SK-N-SH (cell line): ENCODE data around the gene MRPS5. TPM values are rescaled to one million over a fixed set of nuclear protein-coding genes. Genes with fewer than 3 reads are reported as not detected.
A peak's percentile ranks its signal among the peaks of the same experiment; 100 is the strongest.

Source experiments
- CTCF ChIA-PET: fragments of 300-600, 350-600 bp; formaldehyde crosslinking; extraction: SDS; loops from one replicate; lab custom pipeline; 2021; lab: Yijun Ruan, JAX
- POLR2A ChIA-PET: fragments of 350-600 bp; sonication (Branson Sonifier 250); formaldehyde crosslinking; extraction: SDS; loops from one replicate; lab custom pipeline; 2020; ENCODE audit warnings: antibody characterized with exemption, inconsistent platforms; lab: Yijun Ruan, JAX
- DNase-seq: peaks from one replicate; pipeline ENCODE4 v3.0.0; 2012
- H2AFZ ChIP-seq: fragments of 200-600 bp; sonication (generic); 2 replicates; pipeline ENCODE4 v1.8.1; 2016; ENCODE audit warnings: antibody characterized with exemption, mild to moderate bottlenecking, low read depth
- H3F3A ChIP-seq: fragments of 200-600 bp; sonication (generic); replicated peaks from 2 replicates; pipeline ENCODE3; 2016; ENCODE audit warnings: antibody characterized with exemption, mild to moderate bottlenecking; ENCODE audit not compliant: insufficient read depth
- H3K27ac ChIP-seq, 2 experiments: fragments of 200-500 bp in 1 of 2; fragments of 200-600 bp in 1 of 2; sonication (Bioruptor generic) in 1 of 2; sonication (generic), shearing (Covaris generic) in 1 of 2; 2 replicates each; pipeline versions ENCODE4 v1.5.1 to v1.6.1; 2014 to 2016; ENCODE audit warnings: low read depth in 2 of 2, inconsistent platforms in 1 of 2, low read length in 1 of 2, mild to moderate bottlenecking in 1 of 2, mixed read lengths in 1 of 2
- H3K27me3 ChIP-seq: fragments of 200-600 bp; sonication (generic), shearing (Covaris generic); 2 replicates; pipeline ENCODE4 v1.6.1; 2016; ENCODE audit warnings: mixed run types; ENCODE audit not compliant: insufficient read depth
- H3K36me3 ChIP-seq, 2 experiments: fragments of 200-500 bp in 1 of 2; fragments of 200-600 bp in 1 of 2; sonication (Bioruptor generic) in 1 of 2; sonication (generic) in 1 of 2; replicated peaks in 1 of 2; 2 replicates each; pipeline versions ENCODE3 to v1.5.1; 2014 to 2016; ENCODE audit warnings: low read length in 1 of 2, mild to moderate bottlenecking in 1 of 2; ENCODE audit not compliant: insufficient read depth in 2 of 2, control insufficient read depth in 1 of 2
- H3K4me1 ChIP-seq, 2 experiments: fragments of 200-500 bp in 1 of 2; fragments of 200-600 bp in 1 of 2; sonication (Bioruptor generic) in 1 of 2; sonication (generic), shearing (Covaris generic) in 1 of 2; 2 replicates each; pipeline versions ENCODE4 v1.5.1 to v1.6.1; 2014 to 2016; ENCODE audit warnings: low read depth in 1 of 2, low read length in 1 of 2, mixed run types in 1 of 2; ENCODE audit not compliant: insufficient read depth in 2 of 2, control insufficient read depth in 1 of 2
- H3K4me2 ChIP-seq: fragments of 200-600 bp; sonication (generic), shearing (Covaris generic); 2 replicates; pipeline ENCODE4 v1.6.1; 2017; ENCODE audit warnings: mixed run types
- H3K4me3 ChIP-seq, 2 experiments: fragments of 200-500 bp in 1 of 2; fragments of 200-600 bp in 1 of 2; sonication (Bioruptor generic) in 1 of 2; sonication (generic), shearing (Covaris generic) in 1 of 2; 2 replicates each; pipeline versions ENCODE4 v1.5.1 to v1.8.1; 2014 to 2016; ENCODE audit warnings: low read depth in 2 of 2, inconsistent platforms in 1 of 2, low read length in 1 of 2, mild to moderate bottlenecking in 1 of 2, mixed read lengths in 1 of 2, moderate library complexity in 1 of 2
- H3K79me2 ChIP-seq: fragments of 200-600 bp; sonication (generic); 2 replicates; pipeline ENCODE4 v1.8.1; 2017; ENCODE audit warnings: mild to moderate bottlenecking; ENCODE audit not compliant: insufficient read depth
- H3K9ac ChIP-seq: fragments of 200-600 bp; sonication (generic); 2 replicates; pipeline ENCODE4 v1.6.1; 2017; ENCODE audit warnings: mixed run types
- H3K9me2 ChIP-seq: fragments of 200-600 bp; sonication (generic); 2 replicates; pipeline ENCODE4 v1.6.1; 2017; ENCODE audit warnings: mixed run types
- H3K9me3 ChIP-seq: fragments of 200-600 bp; sonication (generic); 2 replicates; pipeline ENCODE4 v1.6.1; 2017; ENCODE audit warnings: mixed run types, mild to moderate bottlenecking, moderate library complexity
- H4K20me1 ChIP-seq: fragments of 200-600 bp; sonication (generic); 2 replicates; pipeline ENCODE4 v1.6.1; 2017; ENCODE audit warnings: mild to moderate bottlenecking, mixed run types; ENCODE audit not compliant: insufficient read depth
- CHD2 ChIP-seq: fragments of 150-350 bp; IDR thresholded peaks from 2 replicates; pipeline ENCODE4 v1.6.1; 2018; ENCODE audit warnings: low read length; ENCODE audit not compliant: partially characterized antibody
- CTCF ChIP-seq: fragments of 200-600 bp; sonication (generic); IDR thresholded peaks from 2 replicates; pipeline ENCODE4 v1.6.1; 2017; ENCODE audit warnings: antibody characterized with exemption, mild to moderate bottlenecking, moderate library complexity
- EP300 ChIP-seq, 2 experiments: IDR thresholded peaks; 2 replicates each; pipeline versions ENCODE4 v1.4.0 to v1.6.1; 2012; ENCODE audit warnings: borderline replicate concordance in 1 of 2, low read depth in 1 of 2, low read length in 1 of 2
- EZH2phosphoT487 ChIP-seq: fragments of 200-600 bp; sonication (generic); IDR thresholded peaks from 2 replicates; pipeline ENCODE4 v1.6.1; 2017; ENCODE audit warnings: low read depth, mixed run types, mild to moderate bottlenecking, antibody characterized with exemption, moderate library complexity, borderline replicate concordance
- GATA2 ChIP-seq: sonication (generic); formaldehyde crosslinking; IDR thresholded peaks from 2 replicates; pipeline ENCODE4 v1.5.0; 2020; ENCODE audit warnings: mild to moderate bottlenecking, missing genetic modification reagents
- IRF3 ChIP-seq: fragments of 150-350 bp; IDR thresholded peaks from 2 replicates; pipeline ENCODE4 v1.6.1; 2016; ENCODE audit warnings: mild to moderate bottlenecking, low read depth, low read length
- JUND ChIP-seq: IDR thresholded peaks from 2 replicates; pipeline ENCODE4 v1.4.0; 2012
- MAX ChIP-seq: IDR thresholded peaks from 2 replicates; pipeline ENCODE4 v1.4.0; 2012; ENCODE audit warnings: low read depth
- NRF1 ChIP-seq: IDR thresholded peaks from 2 replicates; pipeline ENCODE4 v1.6.1; 2012; ENCODE audit warnings: low read depth, mild to moderate bottlenecking, low read length
- PBX3 ChIP-seq: IDR thresholded peaks from 2 replicates; pipeline ENCODE4; 2012
- RAD21 ChIP-seq: IDR thresholded peaks from 2 replicates; pipeline ENCODE4 v1.6.1; 2012; ENCODE audit warnings: mild to moderate bottlenecking, low read length
- RFX5 ChIP-seq: IDR thresholded peaks from 2 replicates; pipeline ENCODE4 v1.6.1; 2012; ENCODE audit warnings: mild to moderate bottlenecking, improper control_type of control experiment, low read length
- TAF1 ChIP-seq: IDR thresholded peaks from 2 replicates; pipeline ENCODE4 v1.6.1; 2012; ENCODE audit warnings: low read depth, mild to moderate bottlenecking, low read length, moderate library complexity, borderline replicate concordance
- TCF12 ChIP-seq: IDR thresholded peaks from 2 replicates; pipeline ENCODE4 v1.4.0; 2012
- USF2 ChIP-seq: fragments of 150-350 bp; IDR thresholded peaks from 2 replicates; pipeline ENCODE4 v1.6.1; 2017; ENCODE audit warnings: antibody characterized with exemption, low read length, low read depth, borderline replicate concordance
- YY1 ChIP-seq: IDR thresholded peaks from 2 replicates; pipeline ENCODE4 v1.4.0; 2012; ENCODE audit warnings: low read depth, mild to moderate bottlenecking
- WGBS: methylation state at CpG from one replicate; pipeline ENCODE4 v1.1.6; 2017; ENCODE audit warnings: low lambda C conversion rate; 5-methylcytosine and 5-hydroxymethylcytosine counted together
- polyA plus RNA-seq, 3 experiments: library from polyadenylated mRNA; depleted of rRNA; stranded (reverse); fragments of >200 nt; gene quantifications; 2 replicates each; pipeline ENCODE4 v1.2.3, GENCODE V29; 2012

MRPS5 gene
- polyA plus RNA-seq, 1 of the 3 experiments (the other 2 are of a cell fraction): 32.8 TPM

GRCh38 chr2:95121093-95121406 lies 558 bp downstream of the MRPS5 start:
- Histone ChIP-seq H3K4me3 (peak overlapping the region; percentile 77 to 96), H4K20me1 (no peaks in the 10 kb centered on the region), H3K9me2 (no peaks in the 10 kb centered on the region), H3K9me3 (no peaks in the 10 kb centered on the region), H3K4me1 (peaks cover 0 to 3% of the 10 kb centered on the region in 2 experiments; a peak in 1 of 4 replicates), H2AFZ (peak overlapping the region; percentile 93), H3F3A (peaks cover 3% of the 10 kb centered on the region), H3K9ac (peak overlapping the region; percentile 97), H3K36me3 (peaks cover 3 to 8% of the 10 kb centered on the region in 2 experiments), H3K27me3 (no peaks in the 10 kb centered on the region), H3K4me2 (peak overlapping the region; percentile 91), H3K27ac (peak overlapping the region; percentile 77 to 94; a peak in 2 of 4 replicates), H3K79me2 (peaks cover 36% of the 10 kb centered on the region)
- no peak for DNase-seq
- WGBS: 3% methylated on average over 10 of the region's 11 CpGs
- TF ChIP-seq USF2: no peak
- TF ChIP-seq YY1: no peak
- no peak for TF ChIP-seq EZH2phosphoT487
- TF ChIP-seq NRF1: no peak
- no peak for TF ChIP-seq PBX3
- no peak for TF ChIP-seq MAX
- TF ChIP-seq RAD21: no peak
- TF ChIP-seq CHD2: no peak
- TF ChIP-seq IRF3: no peak
- TF ChIP-seq EP300 (IDR thresholded peaks at IDR 0.05; ENCODE audit: borderline replicate concordance in 1 of 2, low read depth in 1 of 2, low read length in 1 of 2): no peak
- no peak for TF ChIP-seq TAF1
- no peak for TF ChIP-seq RFX5
- TF ChIP-seq GATA2 (CRISPR knock-in tag): no peak
- ChIA-PET CTCF (interaction anchor here (1.0 to 3.1 kb wide), 6 partner anchors 44 to 98 kb away, joined by 3 to 14 read pairs (median 4); partner anchors contain the start of gene ZNF2), POLR2A (interaction anchor here (1.6 to 2.7 kb wide), 2 partner anchors 38 to 45 kb away, joined by 8 to 23 read pairs; partner anchors contain the start of genes ZNF2 and ZNF514)

- H3K4me2 ChIP-seq: no peak overlapping the region
- H3K4me3 ChIP-seq: peak overlapping the region in 1 of 2 experiments; percentile 33; a peak in 1 of 4 replicates
- H3F3A ChIP-seq: peaks cover 3% of the 10 kb centered on the region
- no peaks in the 10 kb centered on the region for H3K4me1 ChIP-seq
- peaks cover 32 to 34% of the 10 kb centered on the region in 2 experiments for H3K36me3 ChIP-seq
- CTCF ChIA-PET: interaction anchor here (0.6 to 4.3 kb wide), 35 partner anchors 9 to 242 kb away, joined by 3 to 65 read pairs (median 4); partner anchors contain the start of genes MAL and ZNF514
- no peaks in the 10 kb centered on the region for H3K9me2 ChIP-seq
- H3K27me3 ChIP-seq: no peaks in the 10 kb centered on the region
- DNase-seq: peak; percentile 75
- H4K20me1 ChIP-seq: 0 out of 2 replicates have a peak, but pooled peaks cover 5% of the 10 kb centered on the region
- no peaks in the 10 kb centered on the region for H3K9me3 ChIP-seq
- POLR2A ChIA-PET: no interaction called here
- no peak overlapping the region for H3K9ac ChIP-seq
- WGBS: 15% methylated on average over 7 of the region's 7 CpGs
- peaks cover 22% of the 10 kb centered on the region for H3K79me2 ChIP-seq
- H3K27ac ChIP-seq: no peak overlapping the region
- H2AFZ ChIP-seq: no peak overlapping the region
- TF ChIP-seq JUND: no peak
- no peak for TF ChIP-seq RFX5
- TF ChIP-seq CTCF: peak; percentile 82
- TF ChIP-seq TAF1: no peak
- no peak for TF ChIP-seq TCF12
- TF ChIP-seq PBX3: no peak
Observed at GRCh38 chr2:95115418-95115817, 6.2 kb downstream of the MRPS5 start.
